GM19328 (cell line): ENCODE measurements around the gene KLHL29.

Source experiments
- ATAC-seq: cut with Tn5 transposase; IDR thresholded peaks from one replicate; pipeline ENCODE4 v1.9.1; 2021; ENCODE audit warnings: mild to moderate bottlenecking, moderate library complexity; ENCODE audit not compliant: unreplicated experiment

Gene KLHL29

DNA sequence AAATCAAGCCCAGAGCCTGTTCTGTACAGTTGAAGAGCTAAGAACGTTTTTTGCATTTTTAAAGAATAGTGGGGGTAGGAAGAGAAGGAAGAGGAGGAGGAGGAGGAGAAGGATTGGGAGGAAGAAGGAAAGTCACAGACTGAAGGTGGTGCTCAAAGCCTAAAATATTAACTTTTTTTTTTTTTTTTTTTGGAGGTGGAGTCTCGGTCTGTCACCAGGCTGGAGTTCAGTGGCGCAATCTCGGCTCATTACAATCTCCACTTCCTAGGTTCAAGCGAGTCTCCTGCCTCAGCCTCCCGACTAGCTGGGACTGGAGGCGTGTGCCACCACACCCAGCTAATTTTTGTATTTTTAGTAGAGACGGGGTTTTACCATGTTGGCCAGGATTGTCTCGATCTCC is 18.3 kb upstream of the KLHL29 start:
- no peak for ATAC-seq

- ATAC-seq = no peak
Observed at GRCh38 chr2:23367760-23368159, 17.2 kb upstream of the KLHL29 start.

DNA sequence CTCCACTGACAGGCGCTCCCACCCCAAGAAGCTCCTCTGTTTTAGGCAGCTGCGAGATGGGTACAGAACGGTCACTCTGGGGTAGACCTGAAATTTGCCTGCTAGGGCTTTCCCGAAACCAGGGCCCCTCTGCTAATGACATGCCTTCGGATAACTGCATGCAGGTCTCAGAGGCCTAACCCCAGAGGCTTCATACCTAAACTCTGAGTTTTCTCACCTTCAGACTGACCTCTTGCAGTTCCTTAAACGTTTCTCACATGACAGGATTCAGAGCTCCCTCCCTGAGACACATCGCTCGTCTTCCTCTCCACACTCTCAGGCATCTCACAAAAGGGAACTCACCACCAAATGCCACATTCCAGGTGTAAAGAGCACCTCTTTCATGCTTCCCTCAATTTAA is 11.3 kb upstream of the KLHL29 start:
- no peak for ATAC-seq

DNA sequence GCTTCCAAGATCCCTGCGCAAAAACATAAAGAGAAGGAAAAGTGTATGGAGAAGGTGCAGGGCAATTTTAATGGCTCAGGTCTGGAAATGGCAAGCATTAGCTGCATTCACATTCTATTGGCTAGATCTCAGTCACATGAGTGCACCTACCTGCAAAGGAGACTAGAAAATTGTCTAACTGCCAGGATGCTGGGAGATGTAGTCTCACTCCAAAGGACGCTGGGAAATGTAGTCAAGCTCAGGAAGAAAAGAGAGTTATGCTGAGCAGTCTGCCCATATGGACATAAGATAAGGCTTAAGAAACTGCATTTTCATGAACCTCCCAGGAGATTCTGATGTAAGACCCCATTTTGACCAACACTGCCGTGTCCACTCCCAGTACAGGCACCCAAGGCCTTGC is 9.5 kb upstream of the KLHL29 start:
- no peak for ATAC-seq

- ATAC-seq = no peak
Observed at GRCh38 chr2:23376075-23376474, 8.9 kb upstream of the KLHL29 start.

DNA sequence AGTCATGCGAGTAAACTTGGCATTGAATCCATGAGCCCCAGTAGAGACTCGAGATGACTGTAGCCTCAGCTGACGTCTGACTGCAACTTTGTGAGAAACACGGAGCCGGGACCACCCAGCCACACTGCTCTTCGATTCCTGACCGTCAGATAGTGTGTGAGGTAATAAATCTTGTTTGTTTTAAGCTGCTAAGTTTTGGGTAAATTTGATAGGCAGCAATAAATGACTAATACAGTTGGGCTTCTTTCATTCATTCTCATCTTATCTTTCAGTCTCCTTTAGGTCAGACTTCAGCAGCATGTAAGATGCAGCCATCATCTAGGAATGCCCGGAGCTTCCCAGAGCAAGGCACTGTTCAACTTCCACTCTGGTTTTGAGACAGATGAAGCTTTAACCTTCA is 8.0 kb upstream of the KLHL29 start:
- ATAC-seq = no peak

DNA sequence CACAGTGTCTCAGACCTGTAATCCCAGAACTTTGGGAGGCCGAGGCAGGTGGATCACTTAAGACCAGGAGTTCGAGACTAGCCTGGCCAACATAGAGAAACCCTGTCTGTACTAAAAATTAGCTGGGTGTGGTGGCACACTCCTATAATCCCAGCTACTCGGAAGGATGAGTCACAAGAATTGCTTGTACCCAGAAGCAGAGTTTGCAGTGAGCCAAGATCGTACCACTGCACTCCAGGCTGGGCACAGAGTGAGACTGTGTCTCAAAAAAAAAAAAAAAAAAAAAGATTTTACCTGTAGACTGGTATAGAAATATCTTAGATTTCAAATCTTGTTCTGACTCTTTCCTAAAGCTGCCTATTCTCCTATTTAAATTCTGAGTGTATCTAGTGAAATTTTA is 7.2 kb upstream of the KLHL29 start:
- ATAC-seq = no peak

GRCh38 chr2:23378496-23378895 is 6.5 kb upstream of the KLHL29 start:
- ATAC-seq = no peak

DNA sequence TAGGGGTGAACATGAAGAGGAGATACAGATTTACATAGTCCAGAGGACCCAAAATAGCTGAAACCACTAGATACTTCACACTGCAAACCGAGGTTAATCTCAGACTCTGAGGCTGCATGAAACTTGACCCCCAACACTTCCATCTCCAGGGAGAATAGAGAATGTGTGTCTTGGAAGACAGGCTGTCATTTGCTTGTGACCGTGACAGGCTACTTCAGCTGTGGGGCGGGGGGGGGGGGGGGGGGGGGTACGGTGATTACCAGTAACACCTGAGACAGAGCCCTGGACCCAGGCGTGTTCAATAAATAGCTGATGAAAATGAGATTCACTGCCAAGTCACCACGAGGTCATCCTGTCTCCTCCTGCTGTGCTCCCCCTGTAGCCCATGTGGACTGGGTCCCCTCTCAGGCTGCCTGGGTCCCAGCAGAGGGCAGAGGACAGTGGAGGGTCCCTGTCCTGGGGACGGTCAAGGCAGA is 5.7 kb upstream of the KLHL29 start:
- peak; percentile 53 for ATAC-seq

DNA sequence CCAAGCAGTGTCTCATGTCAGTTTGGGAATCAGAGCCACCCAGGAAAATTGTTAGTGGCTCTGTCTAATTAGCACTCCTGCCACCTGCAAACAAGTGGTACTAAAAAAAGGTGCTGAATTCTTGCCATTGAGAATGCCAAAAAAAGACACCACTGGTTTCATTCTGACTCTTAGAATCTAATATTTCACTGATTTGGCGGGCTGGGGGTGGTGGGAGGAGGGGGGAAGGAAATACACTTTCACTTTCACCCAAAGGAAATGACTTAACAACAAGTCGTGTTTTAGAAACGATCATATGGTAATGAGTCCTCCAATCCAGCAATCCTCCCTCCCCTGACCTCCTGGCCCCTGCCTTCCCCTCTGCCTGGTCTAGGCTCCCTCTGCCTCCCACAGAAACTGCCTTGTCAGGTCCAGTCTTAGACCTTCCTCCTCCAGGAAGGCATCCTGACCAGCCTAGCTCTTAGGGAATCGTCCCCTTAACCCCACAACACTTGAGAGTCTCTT is 4.4 kb upstream of the KLHL29 start:
- ATAC-seq = peak; percentile 22

- no peak for ATAC-seq
Observed at GRCh38 chr2:23381084-23381483, 3.9 kb upstream of the KLHL29 start.

GRCh38 chr2:23381485-23381884 is 3.5 kb upstream of the KLHL29 start:
- no peak for ATAC-seq

DNA sequence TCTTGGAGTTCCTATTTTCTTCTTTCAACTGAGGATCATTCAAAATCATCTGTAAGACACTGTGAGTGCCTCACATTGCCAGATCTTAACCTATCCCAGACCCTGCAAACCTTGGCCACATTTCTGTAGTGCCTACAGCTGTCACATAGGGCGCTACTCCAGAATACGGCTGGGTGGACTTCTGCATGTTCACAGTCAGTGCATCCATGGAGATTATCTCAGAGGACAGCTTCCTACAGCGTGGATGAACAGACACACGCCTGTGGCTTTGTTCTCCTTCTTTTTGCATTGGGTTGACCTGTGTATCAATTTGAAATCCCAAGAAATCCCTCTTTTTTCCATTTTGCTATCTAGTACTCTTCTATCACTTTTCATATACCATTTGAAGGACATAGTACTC is 1.9 kb upstream of the KLHL29 start:
- ATAC-seq = no peak

GRCh38 chr2:23385351-23385747 is 370 bp downstream of the KLHL29 start:
- ATAC-seq = peak; percentile 29

GRCh38 chr2:23385748-23386338 is 864 bp downstream of the KLHL29 start:
- peak; percentile 22 for ATAC-seq

- no peak for ATAC-seq
Observed at GRCh38 chr2:23386339-23387220, 1.6 kb downstream of the KLHL29 start.

DNA sequence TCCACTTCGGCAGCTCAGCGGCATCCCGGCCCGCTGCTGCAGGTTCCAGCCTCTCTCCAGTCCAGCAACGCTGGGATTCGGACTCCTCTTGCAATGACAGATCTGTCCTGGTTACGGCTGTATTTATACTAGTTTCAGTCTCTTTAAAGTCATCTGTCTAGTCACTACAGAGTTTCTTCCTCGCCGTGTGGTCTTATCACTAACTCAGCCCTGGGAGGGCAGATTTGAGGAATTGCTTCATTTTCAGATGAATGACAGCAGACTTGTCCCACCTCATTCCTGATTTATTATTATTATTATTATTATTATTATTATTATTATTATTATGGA is 2.2 kb downstream of the KLHL29 start:
- ATAC-seq = no peak

DNA sequence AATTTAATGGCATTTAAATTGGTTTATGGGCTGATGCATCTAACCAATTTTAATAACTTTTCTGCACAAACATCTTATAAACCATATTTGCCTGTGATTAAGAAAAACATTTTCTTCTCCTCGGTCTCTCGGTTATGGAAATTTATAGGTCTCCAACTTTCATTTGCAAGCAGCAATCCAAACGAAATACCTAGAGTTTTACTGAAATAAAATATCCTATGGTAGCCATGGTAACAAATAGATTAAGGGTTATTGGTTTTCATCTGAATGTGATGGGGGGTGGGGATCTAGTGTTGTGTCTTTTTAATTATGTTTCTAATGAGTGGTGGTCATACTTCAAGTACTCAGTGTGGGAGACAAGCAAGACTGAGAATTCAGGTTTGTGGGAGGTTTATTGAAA is 2.9 kb downstream of the KLHL29 start:
- ATAC-seq = no peak

DNA sequence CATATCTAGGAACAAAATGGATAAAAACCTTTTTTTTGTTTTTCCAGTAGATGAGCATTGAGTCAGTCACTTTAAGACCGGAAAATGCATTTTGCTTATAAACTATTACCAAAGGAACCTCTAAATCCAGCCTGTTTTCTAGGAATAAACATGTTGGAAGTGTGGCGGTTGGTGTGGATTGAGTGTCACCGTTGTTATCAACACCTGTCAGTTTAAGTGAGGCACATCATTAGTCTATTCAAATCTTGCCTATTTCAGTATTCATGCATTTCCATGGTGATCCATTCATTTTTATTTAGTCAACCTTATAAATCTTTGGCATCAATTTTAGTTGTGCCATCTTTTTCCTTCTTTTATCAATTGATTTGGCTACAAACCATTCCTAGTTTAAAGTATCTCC is 3.3 kb downstream of the KLHL29 start:
- ATAC-seq = no peak

DNA sequence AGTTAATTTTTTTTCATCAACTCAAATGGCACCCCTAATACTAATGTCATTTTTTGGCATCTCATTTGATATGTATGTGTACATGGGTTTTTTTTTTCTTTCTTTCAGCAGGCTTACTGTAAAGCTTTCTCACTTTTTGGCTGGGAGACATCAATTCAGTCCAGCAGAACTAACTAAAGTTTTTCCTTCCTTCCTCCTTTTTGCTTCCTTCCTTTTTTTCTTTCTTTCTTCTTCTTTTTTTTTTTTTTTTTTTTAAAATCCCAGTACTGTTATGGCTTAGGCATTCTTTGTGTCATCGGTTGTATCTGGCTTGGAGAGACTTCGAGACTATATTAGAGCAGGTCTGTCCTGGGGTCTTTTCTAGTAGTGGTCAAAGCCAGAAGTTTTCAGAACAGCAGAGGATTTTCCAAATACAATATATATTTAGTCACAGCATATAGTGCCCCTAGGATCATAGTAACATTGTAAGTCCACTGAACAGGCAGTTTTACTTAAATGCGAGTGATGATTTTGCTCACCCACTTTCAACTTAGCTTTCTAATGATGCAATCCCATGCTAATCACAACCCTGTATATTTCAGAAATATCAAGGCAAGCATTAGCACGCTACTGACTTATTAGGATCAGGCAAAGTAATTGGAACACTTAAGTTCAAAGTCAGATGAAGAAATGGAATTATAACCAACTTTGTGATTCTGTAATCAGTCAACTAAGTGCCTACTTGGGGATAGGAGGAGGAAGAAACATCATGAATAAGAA is 4.0 kb downstream of the KLHL29 start:
- ATAC-seq = no peak

GRCh38 chr2:23390152-23390551 is 5.2 kb downstream of the KLHL29 start:
- ATAC-seq = no peak
